IMR-90 (cell line): ENCODE data around the gene FITM1. TPM values are rescaled to one million over a fixed set of nuclear protein-coding genes. Genes with fewer than 3 reads are reported as not detected.

Experiments
- ATAC-seq: fragments of 200-7000 bp; cut with Tn5 transposase; 2 replicates; pipeline ENCODE4 v1.9.1; 2020; ENCODE audit warnings: low read depth, mild to moderate bottlenecking, moderate library complexity
- BruUV-seq: library from RNA; stranded (reverse); fragments of 400-500 nt; replicated peaks from 2 replicates; lab custom pipeline; 2021; lab: Mats Ljungman, UMichigan
- CTCF ChIA-PET: fragments of 300-600 bp; formaldehyde crosslinking; extraction: SDS; loops from one replicate; lab custom pipeline; 2021; ENCODE audit warnings: antibody characterized with exemption; lab: Yijun Ruan, JAX
- POLR2A ChIA-PET: fragments of 300-600 bp; sonication (Branson Sonifier 250); formaldehyde crosslinking; loops from one replicate; lab custom pipeline; 2022; ENCODE audit warnings: antibody characterized with exemption; ENCODE audit not compliant: unreplicated experiment; lab: Charles Lee
- DNase-seq: peaks from one replicate; pipeline ENCODE4 v3.0.0; 2013
- H2AFZ ChIP-seq: replicated peaks from 2 replicates; pipeline ENCODE3; 2013; ENCODE audit warnings: low read length, mild to moderate bottlenecking; ENCODE audit not compliant: poor library complexity
- H2AK5ac ChIP-seq: 2 replicates; pipeline ENCODE4 v1.6.1; 2013; ENCODE audit warnings: low read depth, low read length, inconsistent platforms
- H2AK9ac ChIP-seq: replicated peaks from 2 replicates; pipeline ENCODE3; 2013; ENCODE audit warnings: mild to moderate bottlenecking, low read depth, low read length, moderate library complexity; ENCODE audit not compliant: poor library complexity
- H2BK120ac ChIP-seq: 2 replicates; pipeline ENCODE4 v1.6.1; 2013; ENCODE audit warnings: low read depth, low read length, inconsistent platforms
- H2BK15ac ChIP-seq: 3 replicates; pipeline ENCODE4 v1.6.1; 2013; ENCODE audit warnings: low read depth, low read length, inconsistent platforms
- H2BK20ac ChIP-seq: 2 replicates; pipeline ENCODE4 v1.6.1; 2013; ENCODE audit warnings: low read depth, mild to moderate bottlenecking, inconsistent platforms, low read length, moderate library complexity
- H2BK5ac ChIP-seq: 2 replicates; pipeline ENCODE4 v1.6.1; 2013; ENCODE audit warnings: mild to moderate bottlenecking, low read depth, low read length, inconsistent platforms; ENCODE audit not compliant: poor library complexity, severe bottlenecking
- H3K14ac ChIP-seq: replicated peaks from 2 replicates; pipeline ENCODE4 v1.6.1; 2013; ENCODE audit warnings: low read depth, low read length, inconsistent platforms
- H3K18ac ChIP-seq: 2 replicates; pipeline ENCODE4 v1.6.1; 2013; ENCODE audit warnings: low read depth, low read length, control low read depth
- H3K23ac ChIP-seq: 2 replicates; pipeline ENCODE4 v1.6.1; 2013; ENCODE audit warnings: low read depth, low read length, inconsistent platforms
- H3K27ac ChIP-seq: 2 replicates; pipeline ENCODE4 v1.5.1; 2013; ENCODE audit warnings: mild to moderate bottlenecking, control low read depth, low read length; ENCODE audit not compliant: insufficient read depth
- H3K27me3 ChIP-seq: 2 replicates; pipeline ENCODE4 v1.6.1; 2013; ENCODE audit warnings: low read length; ENCODE audit not compliant: control insufficient read depth, insufficient read depth
- H3K36me3 ChIP-seq: 2 replicates; pipeline ENCODE4 v1.6.1; 2013; ENCODE audit warnings: low read length, mixed read lengths; ENCODE audit not compliant: control insufficient read depth, insufficient read depth
- H3K4ac ChIP-seq: 2 replicates; pipeline ENCODE4 v1.6.1; 2013; ENCODE audit warnings: low read depth, low read length, inconsistent platforms
- H3K4me1 ChIP-seq: 2 replicates; pipeline ENCODE4 v1.6.1; 2013; ENCODE audit warnings: low read length, mixed read lengths; ENCODE audit not compliant: control insufficient read depth, insufficient read depth
- H3K4me2 ChIP-seq: 2 replicates; pipeline ENCODE4 v1.6.1; 2013; ENCODE audit warnings: low read depth, mild to moderate bottlenecking, control low read depth, low read length, moderate library complexity
- H3K4me3 ChIP-seq: 2 replicates; pipeline ENCODE4 v1.5.1; 2013; ENCODE audit warnings: low read depth, mild to moderate bottlenecking, control low read depth, low read length, moderate library complexity; ENCODE audit not compliant: insufficient read depth
- H3K56ac ChIP-seq: 2 replicates; pipeline ENCODE4 v1.6.1; 2013; ENCODE audit warnings: low read length, inconsistent platforms; ENCODE audit not compliant: insufficient read depth; ENCODE audit errors: extremely low read depth
- H3K79me1 ChIP-seq, 2 experiments: 2 replicates each; pipeline ENCODE4 v1.6.1; 2013; ENCODE audit warnings: low read length in 2 of 2, inconsistent platforms in 1 of 2, low read depth in 1 of 2
- H3K9ac ChIP-seq: 2 replicates; pipeline ENCODE4 v1.6.1; 2013; ENCODE audit warnings: low read depth, low read length, control low read depth
- H3K9me1 ChIP-seq: 2 replicates; pipeline ENCODE4 v1.6.1; 2013; ENCODE audit warnings: low read length, inconsistent platforms; ENCODE audit not compliant: insufficient read depth
- H3K9me3 ChIP-seq: 2 replicates; pipeline ENCODE4 v1.6.1; 2013; ENCODE audit warnings: low read length; ENCODE audit not compliant: control insufficient read depth, insufficient read depth
- H4K20me1 ChIP-seq: 2 replicates; pipeline ENCODE4 v1.6.1; 2013; ENCODE audit warnings: low read length, inconsistent platforms; ENCODE audit not compliant: insufficient read depth
- H4K5ac ChIP-seq: 2 replicates; pipeline ENCODE4 v1.6.1; 2013; ENCODE audit warnings: mild to moderate bottlenecking, low read depth, low read length, control low read depth
- H4K8ac ChIP-seq, 2 experiments: 2 replicates each; pipeline ENCODE4 v1.6.1; 2013; ENCODE audit warnings: low read depth in 2 of 2, low read length in 2 of 2, control low read depth in 1 of 2, inconsistent platforms in 1 of 2
- H4K91ac ChIP-seq: 2 replicates; pipeline ENCODE4 v1.6.1; 2013; ENCODE audit warnings: low read depth, low read length, inconsistent platforms; ENCODE audit not compliant: insufficient read depth
- MAFK ChIP-seq: IDR thresholded peaks from 2 replicates; pipeline ENCODE4 v1.6.1; 2012; ENCODE audit warnings: low read depth, low read length, improper control_type of control experiment
- MXI1 ChIP-seq: IDR thresholded peaks from 2 replicates; pipeline ENCODE4 v1.6.1; 2012; ENCODE audit warnings: low read depth, mild to moderate bottlenecking, low read length, moderate library complexity, borderline replicate concordance
- WGBS, 2 experiments: methylation state at CpG; one replicate each; pipeline versions ENCODE4 v1.1.5 to v1.1.7; 2013; ENCODE audit warnings: missing lambda C conversion rate in 2 of 2; ENCODE audit not compliant: insufficient read length in 1 of 2; ENCODE audit errors: extremely low coverage in 2 of 2; 5-methylcytosine and 5-hydroxymethylcytosine counted together
- dilution Hi-C: fragments of 300-500 bp; cut with HindIII; formaldehyde crosslinking; loops from one replicate; pipeline ENCODE4 v1.14.3; 2018; ENCODE audit warnings: low sequenced_read_pairs; ENCODE audit not compliant: unreplicated experiment
- in situ Hi-C: fragments of 300-500 bp; cut with MboI; formaldehyde crosslinking; loops from 3 replicates; pipeline ENCODE4 v1.14.3; 2019; ENCODE audit warnings: low sequenced_read_pairs, inconsistent platforms, mixed read lengths
- intact Hi-C: fragments of 100-400 bp; cut with micrococcal nuclease; formaldehyde crosslinking; loops from 2 replicates; pipeline ENCODE4 v1.10.0; 2022
- polyA plus RNA-seq, 3 experiments: library from polyadenylated mRNA; depleted of rRNA; stranded (reverse); fragments of >200 nt; gene quantifications; 2 replicates each; pipeline ENCODE4 v1.2.3, GENCODE V29; 2012; ENCODE audit warnings: low replicate concordance in 1 of 3
- total RNA-seq: library from RNA; depleted of rRNA; stranded (reverse); fragments of >200 nt; gene quantifications from 2 replicates; pipeline ENCODE4 v1.2.3, GENCODE V29; 2012

Gene FITM1
- total and polyA plus RNA-seq, 2 of the 4 experiments (the other 2 are of a cell fraction): not detected

GRCh38 chr14:24106672-24107271 is 23.7 kb upstream of the FITM1 start:
- WGBS, 2 experiments: no CpG with 5 or more reads among the region's 4 CpGs
- Histone ChIP-seq H4K5ac (no peak overlapping the region), H3K4me2 (no peak overlapping the region), H3K27ac (no peak overlapping the region), H3K4ac (no peak overlapping the region), H3K9me1 (peaks cover 5% of the 10 kb centered on the region; the same call in 1 of the 2 replicates), H3K23ac (no peak overlapping the region), H4K8ac (no peak overlapping the region), H2AFZ (no peak overlapping the region), H3K4me3 (no peak overlapping the region), H2AK5ac (no peak overlapping the region), H3K18ac (no peak overlapping the region), H3K27me3 (no peaks in the 10 kb centered on the region), H2AK9ac (no peak overlapping the region), H3K36me3 (peaks cover 18% of the 10 kb centered on the region), H4K91ac (no peak overlapping the region), H2BK20ac (no peak overlapping the region), H3K56ac (no peak overlapping the region), H2BK5ac (no peak overlapping the region), H2BK15ac (no peak overlapping the region), H2BK120ac (no peak overlapping the region), H3K79me1 (no peaks in the 10 kb centered on the region), H4K20me1 (no peaks in the 10 kb centered on the region), H3K9me3 (no peaks in the 10 kb centered on the region; the same call in 1 of the 2 replicates), H3K14ac (no peak overlapping the region), H3K9ac (no peak overlapping the region), H3K4me1 (no peaks in the 10 kb centered on the region)
- ChIA-PET POLR2A (no interaction called here), CTCF (interaction anchor here (1.1 kb wide), 1 partner anchor 11 kb away, joined by 3 read pairs; no protein-coding TSS in a partner anchor)
- DNase-seq (no peak), ATAC-seq (no peak)
- no peak for TF ChIP-seq MXI1
- peak; percentile 91 for TF ChIP-seq MAFK
- intact Hi-C loops: no loop called here
- dilution Hi-C loops: no loop called here
- BruUV-seq: no TSS peak
- in situ Hi-C loops: no loop called here
